Measurements from ENCODE around the gene RTP1. TPM values are rescaled to one million over a fixed set of nuclear protein-coding genes. Genes with fewer than 3 reads are reported as not detected.

RTP1 gene
- total RNA-seq, 4 donors from 2014 or later = not detected

GRCh38 chr3:187208159-187208558 is 10.9 kb downstream of the RTP1 start:
- peak overlapping the region; percentile 46 to 72 (median 57) for H3K27ac ChIP-seq
- in situ Hi-C loops (cut with MboI; ENCODE audit: low pct_ligation_motif_present in 1 of 4, low pct_unique_long_range_greater_than_20kb in 1 of 4, low sequenced_read_pairs in 3 of 4) (no loop called here), intact Hi-C loops (cut with DNase I; ENCODE audit: low total_unique reads) (no loop called here)
- H3K4me3 ChIP-seq = no peak overlapping the region
- H3K36me3 ChIP-seq = no peaks in the 10 kb centered on the region
- DNase-seq = no peak
- TF ChIP-seq POLR2A (IDR thresholded peaks at IDR 0.05) = no peak
- TF ChIP-seq POLR2AphosphoS5 (IDR thresholded peaks at IDR 0.05) = no peak
- TF ChIP-seq, protein P1, sequence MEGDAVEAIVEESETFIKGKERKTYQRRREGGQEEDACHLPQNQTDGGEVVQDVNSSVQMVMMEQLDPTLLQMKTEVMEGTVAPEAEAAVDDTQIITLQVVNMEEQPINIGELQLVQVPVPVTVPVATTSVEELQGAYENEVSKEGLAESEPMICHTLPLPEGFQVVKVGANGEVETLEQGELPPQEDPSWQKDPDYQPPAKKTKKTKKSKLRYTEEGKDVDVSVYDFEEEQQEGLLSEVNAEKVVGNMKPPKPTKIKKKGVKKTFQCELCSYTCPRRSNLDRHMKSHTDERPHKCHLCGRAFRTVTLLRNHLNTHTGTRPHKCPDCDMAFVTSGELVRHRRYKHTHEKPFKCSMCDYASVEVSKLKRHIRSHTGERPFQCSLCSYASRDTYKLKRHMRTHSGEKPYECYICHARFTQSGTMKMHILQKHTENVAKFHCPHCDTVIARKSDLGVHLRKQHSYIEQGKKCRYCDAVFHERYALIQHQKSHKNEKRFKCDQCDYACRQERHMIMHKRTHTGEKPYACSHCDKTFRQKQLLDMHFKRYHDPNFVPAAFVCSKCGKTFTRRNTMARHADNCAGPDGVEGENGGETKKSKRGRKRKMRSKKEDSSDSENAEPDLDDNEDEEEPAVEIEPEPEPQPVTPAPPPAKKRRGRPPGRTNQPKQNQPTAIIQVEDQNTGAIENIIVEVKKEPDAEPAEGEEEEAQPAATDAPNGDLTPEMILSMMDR (IDR thresholded peaks at IDR 0.05) = no peak
- TF ChIP-seq EP300 (IDR thresholded peaks at IDR 0.05; ENCODE audit: low read depth) = no peak
- no peaks in the 10 kb centered on the region for H3K9me3 ChIP-seq
- H3K27me3 ChIP-seq = no peaks in the 10 kb centered on the region
- WGBS, 2 donors (ENCODE audit: low coverage in 1 of 2) = 41% methylated on average over 1 of the region's 1 CpG; no CpG with 5 or more reads in 1 of the 2 donors
- peaks cover 6 to 39% (median 14%) of the 10 kb centered on the region in 4 donors for H3K4me1 ChIP-seq

GRCh38 chr3:187209491-187209890 is 12.2 kb downstream of the RTP1 start:
- H3K27ac ChIP-seq = peak overlapping the region; percentile 8 to 51 (median 38)
- no peaks in the 10 kb centered on the region for H3K9me3 ChIP-seq
- in situ Hi-C loops (cut with MboI; ENCODE audit: low pct_ligation_motif_present in 1 of 4, low pct_unique_long_range_greater_than_20kb in 1 of 4, low sequenced_read_pairs in 3 of 4) (no loop called here), intact Hi-C loops (cut with DNase I; ENCODE audit: low total_unique reads) (no loop called here)
- peaks cover 6 to 39% (median 14%) of the 10 kb centered on the region in 4 donors for H3K4me1 ChIP-seq
- H3K36me3 ChIP-seq = no peaks in the 10 kb centered on the region
- H3K27me3 ChIP-seq = no peaks in the 10 kb centered on the region
- no peak for DNase-seq
- no peak overlapping the region for H3K4me3 ChIP-seq
- TF ChIP-seq POLR2AphosphoS5 (IDR thresholded peaks at IDR 0.05) = no peak
- TF ChIP-seq, protein P1 (IDR thresholded peaks at IDR 0.05) = no peak
- no peak for TF ChIP-seq EP300 (IDR thresholded peaks at IDR 0.05; ENCODE audit: low read depth)
- no peak for TF ChIP-seq POLR2A (IDR thresholded peaks at IDR 0.05)

GRCh38 chr3:187210091-187210490 is 12.8 kb downstream of the RTP1 start:
- WGBS, 2 donors (ENCODE audit: low coverage in 1 of 2) = 44 to 54% methylated on average over 1 of the region's 1 CpG
- in situ Hi-C loops (cut with MboI; ENCODE audit: low pct_ligation_motif_present in 1 of 4, low pct_unique_long_range_greater_than_20kb in 1 of 4, low sequenced_read_pairs in 3 of 4) (no loop called here), intact Hi-C loops (cut with DNase I; ENCODE audit: low total_unique reads) (no loop called here)
- no peak for DNase-seq
- TF ChIP-seq POLR2AphosphoS5 (IDR thresholded peaks at IDR 0.05) (no peak), EP300 (IDR thresholded peaks at IDR 0.05; ENCODE audit: low read depth) (no peak), POLR2A (IDR thresholded peaks at IDR 0.05) (no peak)
- TF ChIP-seq, protein P1 (IDR thresholded peaks at IDR 0.05) = no peak
- no peaks in the 10 kb centered on the region for H3K36me3 ChIP-seq
- H3K27me3 ChIP-seq = no peaks in the 10 kb centered on the region
- no peaks in the 10 kb centered on the region for H3K9me3 ChIP-seq
- H3K4me3 ChIP-seq = no peak overlapping the region
- peak overlapping the region; percentile 8 to 51 (median 38) for H3K27ac ChIP-seq
- peaks cover 6 to 39% (median 14%) of the 10 kb centered on the region in 4 donors for H3K4me1 ChIP-seq

DNA sequence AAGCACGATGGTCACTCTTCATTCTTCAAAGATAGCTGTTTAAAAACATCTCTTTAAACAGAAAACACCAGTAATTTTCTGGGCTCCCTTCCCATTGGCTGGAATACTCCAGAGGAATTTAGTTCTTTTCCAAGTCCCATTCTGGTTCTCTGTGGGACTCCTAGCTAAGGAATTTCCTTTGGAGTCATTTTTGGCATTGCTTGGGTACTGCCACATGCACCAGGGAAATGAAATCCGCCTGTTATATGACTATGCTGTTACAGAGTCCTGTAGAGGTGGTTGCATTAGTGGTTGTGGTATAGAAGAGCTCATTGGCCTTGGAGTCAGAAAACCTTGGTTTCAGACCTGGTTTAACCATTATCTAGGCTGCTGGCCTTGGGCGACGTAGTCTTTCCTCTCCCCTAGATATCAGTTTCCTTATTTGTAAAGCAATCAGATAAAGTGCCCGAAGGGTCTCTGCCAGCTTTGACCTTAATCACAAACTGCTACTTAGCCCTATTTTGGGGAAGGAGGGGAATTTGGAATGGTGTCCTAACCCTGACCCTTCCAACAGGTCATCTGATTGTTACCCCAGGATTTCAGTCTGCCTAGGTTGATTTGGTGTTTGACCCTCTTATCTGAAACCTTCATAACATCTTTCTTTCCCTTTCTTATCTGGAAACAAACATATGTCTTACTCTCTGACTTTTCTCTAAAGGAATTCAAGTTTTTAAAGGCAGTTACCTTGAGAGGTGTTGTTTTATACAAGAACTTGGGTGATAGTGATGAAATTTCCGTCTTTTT is 13.4 kb downstream of the RTP1 start:
- in situ Hi-C loops (cut with MboI; ENCODE audit: low pct_ligation_motif_present in 1 of 4, low pct_unique_long_range_greater_than_20kb in 1 of 4, low sequenced_read_pairs in 3 of 4) (no loop called here), intact Hi-C loops (cut with DNase I; ENCODE audit: low total_unique reads) (no loop called here)
- no peak for DNase-seq
- Histone ChIP-seq H3K36me3 (no peaks in the 10 kb centered on the region), H3K4me1 (peaks cover 6 to 39% (median 14%) of the 10 kb centered on the region in 4 donors), H3K4me3 (no peak overlapping the region), H3K9me3 (no peaks in the 10 kb centered on the region), H3K27ac (peak overlapping the region; percentile 8 to 51 (median 34)), H3K27me3 (no peaks in the 10 kb centered on the region)
- TF ChIP-seq EP300 (IDR thresholded peaks at IDR 0.05; ENCODE audit: low read depth) (no peak), POLR2A (IDR thresholded peaks at IDR 0.05) (no peak), POLR2AphosphoS5 (IDR thresholded peaks at IDR 0.05) (no peak)
- TF ChIP-seq, protein P1 (IDR thresholded peaks at IDR 0.05) = no peak
- 50 to 60% methylated on average over 6 of the region's 6 CpGs for WGBS, 2 donors (ENCODE audit: low coverage in 1 of 2)

Data from transverse colon (tissue), 4 donors.